Muscle layer of duodenum (tissue), 2 donors: ENCODE data around the gene TRIM54.

Experiments
- H3K27ac ChIP-seq: one replicate; pipeline ENCODE4 v1.7.0; 2013; ENCODE audit warnings: mild to moderate bottlenecking, low read length
- H3K27me3 ChIP-seq: one replicate; pipeline ENCODE4 v1.7.0; 2013; ENCODE audit warnings: low read depth, mild to moderate bottlenecking, control low read depth, low read length
- H3K36me3 ChIP-seq, 2 donors: one replicate each; pipeline ENCODE4 v1.7.0; 2013; ENCODE audit warnings: low read length in 2 of 2, control low read depth in 1 of 2, mild to moderate bottlenecking in 1 of 2; ENCODE audit not compliant: insufficient read depth in 2 of 2, control insufficient read depth in 1 of 2
- H3K4me1 ChIP-seq, 2 donors: one replicate each; pipeline ENCODE4 v1.7.0; 2013; ENCODE audit warnings: low read length in 2 of 2, mild to moderate bottlenecking in 2 of 2, control low read depth in 1 of 2, moderate library complexity in 1 of 2; ENCODE audit not compliant: insufficient read depth in 2 of 2, control insufficient read depth in 1 of 2
- H3K4me3 ChIP-seq, 2 donors: one replicate each; pipeline ENCODE4 v1.7.0; 2013; ENCODE audit warnings: low read length in 2 of 2, low read depth in 1 of 2, mild to moderate bottlenecking in 1 of 2
- H3K9me3 ChIP-seq, 2 donors: one replicate each; pipeline ENCODE4 v1.7.0; 2013; ENCODE audit warnings: low read length in 2 of 2, control low read depth in 1 of 2, mild to moderate bottlenecking in 1 of 2; ENCODE audit not compliant: control insufficient read depth in 1 of 2
- donor health status: healthy.

Gene TRIM54, protein sequence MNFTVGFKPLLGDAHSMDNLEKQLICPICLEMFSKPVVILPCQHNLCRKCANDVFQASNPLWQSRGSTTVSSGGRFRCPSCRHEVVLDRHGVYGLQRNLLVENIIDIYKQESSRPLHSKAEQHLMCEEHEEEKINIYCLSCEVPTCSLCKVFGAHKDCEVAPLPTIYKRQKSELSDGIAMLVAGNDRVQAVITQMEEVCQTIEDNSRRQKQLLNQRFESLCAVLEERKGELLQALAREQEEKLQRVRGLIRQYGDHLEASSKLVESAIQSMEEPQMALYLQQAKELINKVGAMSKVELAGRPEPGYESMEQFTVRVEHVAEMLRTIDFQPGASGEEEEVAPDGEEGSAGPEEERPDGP

DNA sequence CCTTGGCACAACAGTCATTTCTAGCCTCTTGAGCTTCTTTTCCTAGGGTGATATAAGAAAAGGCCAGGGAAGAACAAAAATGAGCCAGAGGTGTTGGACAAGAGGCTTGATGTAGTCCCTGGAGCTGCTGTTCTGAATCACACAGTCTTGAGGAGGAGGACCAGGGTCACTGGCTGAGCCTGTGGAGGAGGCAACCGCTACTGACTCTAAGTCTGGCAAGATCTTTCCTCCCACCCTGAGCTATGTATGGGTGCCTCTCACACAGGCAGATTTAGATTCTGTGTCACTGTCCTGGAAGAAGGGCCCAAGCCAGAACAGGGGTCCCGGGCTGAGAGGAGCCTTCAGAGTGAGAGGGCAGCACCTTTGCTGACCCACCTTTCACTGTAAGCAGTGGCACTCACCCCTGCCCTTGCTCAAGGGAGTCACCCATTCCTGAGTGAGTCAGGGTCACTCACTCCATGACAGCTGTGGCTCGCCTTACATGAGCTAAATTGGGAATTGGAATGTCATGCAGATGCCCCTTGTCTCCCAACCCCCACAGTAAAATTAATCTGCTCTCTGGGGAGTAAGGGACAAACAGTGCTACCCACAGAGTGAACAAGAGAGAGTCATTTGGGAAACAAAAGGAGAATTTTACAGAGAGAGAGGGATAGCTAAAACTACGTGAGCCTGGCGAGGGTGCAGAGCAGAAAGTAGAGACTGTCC lies at the start of gene TRIM54:
Gene TRIM54 (plus strand): TSS at position 575 of the 705 bp plus-strand sequence. CDS start 303 bp downstream, outside the sequence.
- no peaks in the 10 kb centered on the region for H3K36me3 ChIP-seq
- H3K27ac ChIP-seq, result no peak within 1 kb of the TSS
- no peaks in the 10 kb centered on the region for H3K9me3 ChIP-seq
- peaks cover 3% of the 10 kb centered on the region for H3K27me3 ChIP-seq
- no peaks in the 10 kb centered on the region for H3K4me1 ChIP-seq
- H3K4me3 ChIP-seq, result no peak within 1 kb of the TSS

DNA sequence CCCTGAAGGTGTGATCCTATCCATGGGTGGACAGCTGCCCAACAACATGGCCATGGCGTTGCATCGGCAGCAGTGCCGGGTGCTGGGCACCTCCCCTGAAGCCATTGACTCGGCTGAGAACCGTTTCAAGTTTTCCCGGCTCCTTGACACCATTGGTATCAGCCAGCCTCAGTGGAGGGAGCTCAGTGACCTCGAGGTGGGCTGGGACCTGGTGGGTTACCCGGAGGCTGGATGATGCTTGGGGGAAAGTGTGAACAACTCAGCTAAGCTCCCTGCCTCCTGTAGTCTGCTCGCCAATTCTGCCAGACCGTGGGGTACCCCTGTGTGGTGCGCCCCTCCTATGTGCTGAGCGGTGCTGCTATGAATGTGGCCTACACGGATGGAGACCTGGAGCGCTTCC lies 48.9 kb upstream of the TRIM54 start:
- Histone ChIP-seq H3K27ac (no peak overlapping the region), H3K27me3 (no peaks in the 10 kb centered on the region), H3K4me3 (no peak overlapping the region), H3K36me3 (peaks cover 64 to 82% of the 10 kb centered on the region in 2 donors), H3K9me3 (no peaks in the 10 kb centered on the region), H3K4me1 (no peaks in the 10 kb centered on the region)

DNA sequence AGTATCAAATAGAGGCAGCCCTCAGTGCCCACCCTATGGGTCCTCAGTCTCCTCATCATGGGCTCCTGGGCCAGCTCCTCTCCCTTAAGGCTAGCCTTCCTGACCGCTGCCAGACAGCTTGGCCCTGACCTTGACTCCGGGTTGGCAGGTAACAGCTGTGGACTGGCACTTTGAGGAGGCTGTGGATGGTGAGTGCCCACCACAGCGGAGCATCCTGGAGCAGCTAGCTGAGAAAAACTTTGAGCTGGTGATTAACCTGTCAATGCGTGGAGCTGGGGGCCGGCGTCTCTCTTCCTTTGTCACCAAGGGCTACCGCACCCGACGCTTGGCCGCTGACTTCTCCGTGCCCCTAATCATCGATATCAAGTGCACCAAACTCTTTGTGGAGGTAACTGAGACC lies 46.1 kb upstream of the TRIM54 start:
- peaks cover 78 to 96% of the 10 kb centered on the region in 2 donors for H3K36me3 ChIP-seq
- no peaks in the 10 kb centered on the region for H3K4me1 ChIP-seq
- H3K4me3 ChIP-seq, result no peak overlapping the region
- no peaks in the 10 kb centered on the region for H3K9me3 ChIP-seq
- H3K27ac ChIP-seq, result no peak overlapping the region
- no peaks in the 10 kb centered on the region for H3K27me3 ChIP-seq

DNA sequence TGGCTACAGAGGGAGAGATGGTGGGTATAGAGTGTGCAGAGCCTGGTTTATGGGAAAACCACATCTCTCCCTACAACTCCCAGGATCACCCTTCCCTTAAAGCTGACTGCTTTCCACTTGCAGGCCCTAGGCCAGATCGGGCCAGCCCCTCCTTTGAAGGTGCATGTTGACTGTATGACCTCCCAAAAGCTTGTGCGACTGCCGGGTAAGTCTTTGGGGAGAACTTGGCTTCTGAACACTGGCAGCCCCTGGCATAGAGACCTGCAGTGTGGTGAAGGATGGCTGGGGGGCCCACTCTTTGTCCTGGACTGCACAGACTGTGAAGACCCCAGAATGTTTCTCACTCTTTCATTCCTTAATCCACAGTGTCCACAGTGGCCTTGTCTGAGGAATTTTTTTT lies 45.6 kb upstream of the TRIM54 start:
- H3K4me3 ChIP-seq, result no peak overlapping the region
- no peaks in the 10 kb centered on the region for H3K9me3 ChIP-seq
- no peak overlapping the region for H3K27ac ChIP-seq
- H3K27me3 ChIP-seq, result no peaks in the 10 kb centered on the region
- no peaks in the 10 kb centered on the region for H3K4me1 ChIP-seq
- peaks cover 78 to 97% of the 10 kb centered on the region in 2 donors for H3K36me3 ChIP-seq

DNA sequence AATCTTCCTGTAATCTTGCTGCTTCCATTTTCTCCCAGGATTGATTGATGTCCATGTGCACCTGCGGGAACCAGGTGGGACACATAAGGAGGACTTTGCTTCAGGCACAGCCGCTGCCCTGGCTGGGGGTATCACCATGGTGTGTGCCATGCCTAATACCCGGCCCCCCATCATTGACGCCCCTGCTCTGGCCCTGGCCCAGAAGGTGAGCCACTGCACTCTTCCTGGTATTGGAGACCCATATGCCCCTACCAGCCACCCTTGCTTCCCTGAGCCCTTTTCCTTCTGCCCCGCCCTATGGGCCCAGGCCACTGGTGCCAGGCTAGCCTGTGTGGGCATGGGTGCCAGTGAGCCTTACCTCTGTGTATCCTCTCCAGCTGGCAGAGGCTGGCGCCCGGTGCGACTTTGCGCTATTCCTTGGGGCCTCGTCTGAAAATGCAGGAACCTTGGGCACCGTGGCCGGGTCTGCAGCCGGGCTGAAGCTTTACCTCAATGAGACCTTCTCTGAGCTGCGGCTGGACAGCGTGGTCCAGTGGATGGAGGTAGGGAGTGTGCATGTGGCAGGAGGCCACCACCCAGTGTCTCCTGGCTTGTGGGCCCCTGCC lies 44.8 kb upstream of the TRIM54 start:
- no peak overlapping the region for H3K4me3 ChIP-seq
- H3K27me3 ChIP-seq, result no peaks in the 10 kb centered on the region
- no peaks in the 10 kb centered on the region for H3K9me3 ChIP-seq
- no peaks in the 10 kb centered on the region for H3K4me1 ChIP-seq
- peaks cover 78 to 97% of the 10 kb centered on the region in 2 donors for H3K36me3 ChIP-seq
- no peak overlapping the region for H3K27ac ChIP-seq

DNA sequence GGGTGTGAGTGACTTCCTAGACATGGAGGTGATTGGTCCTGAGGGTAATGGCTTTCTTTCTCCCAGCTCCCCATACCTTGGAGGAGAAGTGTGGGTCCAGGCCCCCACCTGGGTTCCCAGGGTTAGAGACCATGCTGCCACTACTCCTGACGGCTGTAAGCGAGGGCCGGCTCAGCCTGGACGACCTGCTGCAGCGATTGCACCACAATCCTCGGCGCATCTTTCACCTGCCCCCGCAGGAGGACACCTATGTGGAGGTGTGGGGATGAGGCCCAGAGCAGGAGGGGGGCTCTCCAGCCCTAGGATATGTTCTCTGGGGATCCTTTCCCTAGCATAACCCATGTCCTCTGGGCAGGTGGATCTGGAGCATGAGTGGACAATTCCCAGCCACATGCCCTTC lies 43.3 kb upstream of the TRIM54 start:
- H3K4me3 ChIP-seq, result no peak overlapping the region
- H3K36me3 ChIP-seq, result peaks cover 78 to 97% of the 10 kb centered on the region in 2 donors

DNA sequence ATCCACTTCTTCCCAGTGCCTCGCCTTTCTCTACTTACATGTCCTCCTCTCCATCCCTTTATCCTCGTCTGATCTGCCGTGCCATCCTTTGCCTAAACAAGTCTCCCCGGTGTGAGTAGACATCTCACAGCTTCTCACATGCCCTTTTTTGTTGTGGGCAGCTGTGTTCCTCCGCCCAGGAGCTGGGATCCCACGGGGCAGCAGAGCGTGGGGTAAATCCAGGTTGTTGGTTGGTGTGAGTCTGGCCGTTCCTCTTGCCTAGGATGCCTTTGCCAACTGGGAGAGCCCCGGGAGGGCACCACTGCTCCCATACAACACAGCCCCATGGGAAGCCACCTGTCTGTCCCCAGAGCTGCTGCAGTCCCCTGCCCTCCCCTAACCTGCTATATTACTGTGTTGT lies 41.8 kb upstream of the TRIM54 start:
- no peak overlapping the region for H3K27ac ChIP-seq
- no peaks in the 10 kb centered on the region for H3K4me1 ChIP-seq
- H3K27me3 ChIP-seq, result no peaks in the 10 kb centered on the region
- H3K4me3 ChIP-seq, result no peak overlapping the region
- no peaks in the 10 kb centered on the region for H3K9me3 ChIP-seq
- H3K36me3 ChIP-seq, result peaks cover 69 to 89% of the 10 kb centered on the region in 2 donors

More for the DNA sequence above, 43.3 kb upstream of the TRIM54 start:
- Histone ChIP-seq H3K27ac (no peak overlapping the region), H3K27me3 (no peaks in the 10 kb centered on the region), H3K9me3 (no peaks in the 10 kb centered on the region), H3K4me1 (no peaks in the 10 kb centered on the region)

DNA sequence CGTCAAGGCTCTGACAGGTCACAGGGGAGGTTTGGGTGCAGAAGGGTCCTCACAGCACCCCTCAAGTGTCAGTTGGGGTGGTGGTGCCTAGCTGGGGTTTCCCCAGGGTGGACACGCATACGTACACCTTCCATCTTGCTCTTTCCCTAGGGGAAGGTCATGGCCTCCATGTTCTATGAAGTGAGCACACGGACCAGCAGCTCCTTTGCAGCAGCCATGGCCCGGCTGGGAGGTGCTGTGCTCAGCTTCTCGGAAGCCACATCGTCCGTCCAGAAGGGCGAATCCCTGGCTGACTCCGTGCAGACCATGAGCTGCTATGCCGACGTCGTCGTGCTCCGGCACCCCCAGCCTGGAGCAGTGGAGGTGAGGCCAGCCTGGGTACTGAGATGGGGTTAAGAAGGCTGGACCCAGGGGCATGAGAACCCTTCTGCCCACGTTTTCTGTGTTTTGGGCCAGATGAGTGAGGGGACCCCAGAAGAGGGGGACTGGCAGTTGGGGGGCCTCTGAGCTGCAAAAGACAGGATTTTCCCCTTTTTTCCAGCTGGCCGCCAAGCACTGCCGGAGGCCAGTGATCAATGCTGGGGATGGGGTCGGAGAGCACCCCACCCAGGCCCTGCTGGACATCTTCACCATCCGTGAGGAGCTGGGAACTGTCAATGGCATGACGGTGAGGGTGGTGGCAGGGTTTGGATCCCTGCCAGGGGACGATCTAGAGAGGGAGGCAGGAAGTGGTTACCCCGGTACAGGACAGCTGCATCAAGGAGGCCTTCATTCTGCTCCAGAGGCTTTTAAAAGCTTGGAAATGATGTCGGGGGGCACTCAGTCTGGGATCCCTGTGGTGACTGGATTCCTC lies 40.2 kb upstream of the TRIM54 start:
- Histone ChIP-seq H3K4me3 (no peak overlapping the region), H3K27ac (no peak overlapping the region), H3K27me3 (no peaks in the 10 kb centered on the region), H3K36me3 (peaks cover 58 to 75% of the 10 kb centered on the region in 2 donors), H3K9me3 (no peaks in the 10 kb centered on the region), H3K4me1 (no peaks in the 10 kb centered on the region)

DNA sequence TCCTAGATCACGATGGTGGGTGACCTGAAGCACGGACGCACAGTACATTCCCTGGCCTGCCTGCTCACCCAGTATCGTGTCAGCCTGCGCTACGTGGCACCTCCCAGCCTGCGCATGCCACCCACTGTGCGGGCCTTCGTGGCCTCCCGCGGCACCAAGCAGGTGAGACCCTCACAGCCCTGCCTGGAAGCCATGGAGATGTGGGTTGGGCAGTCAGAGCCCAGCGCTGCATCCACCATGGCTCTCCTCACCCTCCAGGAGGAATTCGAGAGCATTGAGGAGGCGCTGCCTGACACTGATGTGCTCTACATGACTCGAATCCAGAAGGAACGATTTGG lies 39.6 kb upstream of the TRIM54 start:
- H3K4me3 ChIP-seq, result no peak overlapping the region
- H3K36me3 ChIP-seq, result peaks cover 53 to 69% of the 10 kb centered on the region in 2 donors
- H3K4me1 ChIP-seq, result no peaks in the 10 kb centered on the region
- no peak overlapping the region for H3K27ac ChIP-seq
- no peaks in the 10 kb centered on the region for H3K27me3 ChIP-seq
- H3K9me3 ChIP-seq, result no peaks in the 10 kb centered on the region

DNA sequence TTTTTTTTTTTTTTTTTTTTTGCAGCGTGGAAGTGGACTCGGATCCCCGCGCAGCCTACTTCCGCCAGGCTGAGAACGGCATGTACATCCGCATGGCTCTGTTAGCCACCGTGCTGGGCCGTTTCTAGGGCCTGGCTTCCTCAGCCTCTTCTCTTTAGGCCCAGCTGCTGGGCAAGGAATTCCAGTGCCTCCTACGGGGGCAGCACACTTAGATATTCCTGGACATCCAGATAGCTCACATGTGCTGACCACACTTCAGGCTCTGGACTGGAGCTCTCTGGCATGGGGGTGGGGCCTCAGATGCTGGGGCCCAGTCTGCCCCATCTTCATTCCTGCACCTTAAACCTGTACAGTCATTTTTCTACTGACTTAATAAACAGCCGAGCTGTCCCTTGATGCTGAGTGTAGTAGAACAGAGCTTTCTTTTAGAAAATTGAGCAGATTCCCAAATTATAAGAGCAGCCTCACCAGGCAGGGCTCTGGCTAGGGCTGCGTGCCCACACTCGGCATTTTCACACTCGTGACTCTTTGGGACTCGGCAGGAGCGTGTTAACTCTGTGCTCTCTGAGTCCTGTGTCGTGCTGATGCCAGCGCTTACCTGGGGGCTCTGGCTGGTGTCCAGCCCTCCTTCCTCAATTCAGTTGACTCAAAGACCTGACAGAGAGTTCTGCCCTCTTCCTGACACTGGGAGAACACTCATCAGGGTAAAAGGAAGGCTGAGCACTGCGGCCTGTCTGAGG lies 38.7 kb upstream of the TRIM54 start:
- Histone ChIP-seq H3K36me3 (peaks cover 44 to 59% of the 10 kb centered on the region in 2 donors), H3K4me1 (no peaks in the 10 kb centered on the region), H3K27ac (no peak overlapping the region), H3K4me3 (no peak overlapping the region), H3K9me3 (no peaks in the 10 kb centered on the region), H3K27me3 (no peaks in the 10 kb centered on the region)
